ENCODE measurements around the gene EIF3A. TPM values are rescaled to one million over a fixed set of nuclear protein-coding genes. Genes with fewer than 3 reads are reported as not detected.
"Not testable (repeated sequence)": the region's sequence is repeated elsewhere in the genome, so short reads cannot be mapped to it uniquely, and the experiment has no call there.

Gene EIF3A
- total RNA-seq, 2 experiments from 2014 or later: 175 to 182 TPM

- ChIA-PET POLR2A (interaction anchor here (0.6 to 0.8 kb wide), 4 partner anchors 22 to 65 kb away, joined by 3 to 5 read pairs (median 5); no protein-coding TSS in a partner anchor), CTCF (no interaction called here)
These were observed 22.8 kb upstream of the EIF3A start for GRCh38 chr10:119103241-119103902.

- POLR2A ChIA-PET: interaction anchor here (0.6 kb wide), 3 partner anchors 31 to 59 kb away, joined by 3 to 9 read pairs (median 3); no protein-coding TSS in a partner anchor
- CTCF ChIA-PET: interaction anchor here (1.2 kb wide), 1 partner anchor 12 kb away, joined by 3 read pairs; no protein-coding TSS in a partner anchor
These were observed 20.9 kb upstream of the EIF3A start for GRCh38 chr10:119101366-119102098.

- ChIA-PET CTCF (interaction anchor here (1.2 kb wide), 1 partner anchor 13 kb away, joined by 3 read pairs; no protein-coding TSS in a partner anchor), POLR2A (interaction anchor here (0.6 kb wide), 3 partner anchors 31 to 60 kb away, joined by 3 to 9 read pairs (median 3); no protein-coding TSS in a partner anchor)
These were observed 20.0 kb upstream of the EIF3A start for GRCh38 chr10:119100434-119101238.

GRCh38 chr10:119098576-119098975 lies 18.0 kb upstream of the EIF3A start:
- ChIA-PET CTCF (no interaction called here), POLR2A (no interaction called here)

- CTCF ChIA-PET, POLR2A ChIA-PET: not testable (repeated sequence)
These were observed 16.2 kb upstream of the EIF3A start for GRCh38 chr10:119096641-119097415.

GRCh38 chr10:119095640-119096039 lies 15.0 kb upstream of the EIF3A start:
- POLR2A ChIA-PET: interaction anchor here (0.6 to 0.7 kb wide), 2 partner anchors 81 to 611 kb away, joined by 6 to 10 read pairs; no protein-coding TSS in a partner anchor

GRCh38 chr10:119090968-119091367 lies 10.4 kb upstream of the EIF3A start:
- ChIA-PET POLR2A (interaction anchor here (1.6 kb wide), 1 partner anchor 14 kb away, joined by 4 read pairs; no protein-coding TSS in a partner anchor), CTCF (interaction anchor here (0.7 kb wide), 2 partner anchors 11 to 22 kb away, joined by 3 to 4 read pairs; no protein-coding TSS in a partner anchor)

More at GRCh38 chr10:119095640-119096039, 15.0 kb upstream of the EIF3A start:
- CTCF ChIA-PET: interaction anchor here (0.7 kb wide), 1 partner anchor 135 kb away, joined by 3 read pairs; no protein-coding TSS in a partner anchor

GRCh38 chr10:119090026-119090795 lies 9.6 kb upstream of the EIF3A start:
- ChIA-PET CTCF (no interaction called here), POLR2A (interaction anchor here (1.6 kb wide), 1 partner anchor 15 kb away, joined by 4 read pairs; no protein-coding TSS in a partner anchor)

GRCh38 chr10:119087271-119087882 lies 6.8 kb upstream of the EIF3A start:
- ChIA-PET CTCF (no interaction called here), POLR2A (no interaction called here)

GRCh38 chr10:119084896-119085295 lies 4.3 kb upstream of the EIF3A start:
- ChIA-PET POLR2A (no interaction called here), CTCF (interaction anchor here (0.7 kb wide), 1 partner anchor 47 kb away, joined by 3 read pairs; no protein-coding TSS in a partner anchor)

GRCh38 chr10:119079599-119080520 lies 757 bp downstream of the EIF3A start:
- CTCF ChIA-PET: interaction anchor here (0.6 kb wide), 1 partner anchor 11 kb away, joined by 3 read pairs; no protein-coding TSS in a partner anchor
- POLR2A ChIA-PET: interaction anchor here (0.6 to 2.1 kb wide), 5 partner anchors 11 to 127 kb away, joined by 3 to 9 read pairs (median 4); partner anchors contain the start of gene GRK5

- POLR2A ChIA-PET: interaction anchor here (1.1 to 2.1 kb wide), 2 partner anchors 53 to 54 kb away, joined by 4 to 9 read pairs; no protein-coding TSS in a partner anchor
- CTCF ChIA-PET: interaction anchor here (0.5 kb wide), 1 partner anchor 11 kb away, joined by 3 read pairs; no protein-coding TSS in a partner anchor
These were observed 2.0 kb downstream of the EIF3A start for GRCh38 chr10:119078422-119079179.

GRCh38 chr10:119073584-119073983 lies 7.0 kb downstream of the EIF3A start:
- ChIA-PET POLR2A (no interaction called here), CTCF (interaction anchor here (0.6 kb wide), 1 partner anchor 20 kb away, joined by 5 read pairs; no protein-coding TSS in a partner anchor)

GRCh38 chr10:119070395-119071165 lies 10.0 kb downstream of the EIF3A start:
- ChIA-PET POLR2A (interaction anchor here (0.6 kb wide), 1 partner anchor 43 kb away, joined by 3 read pairs; no protein-coding TSS in a partner anchor), CTCF (interaction anchor here (1.6 kb wide), 1 partner anchor 90 kb away, joined by 3 read pairs; no protein-coding TSS in a partner anchor)

- ChIA-PET CTCF (no interaction called here), POLR2A (no interaction called here)
These were observed 18.7 kb downstream of the EIF3A start for GRCh38 chr10:119061926-119062325.

Measured in activated CD8-positive, alpha-beta memory T cell treated with anti-CD3 and anti-CD28 coated beads for 36 hours (primary cell).